NCI-H2196 (cell line): ENCODE results near the gene PLK1.
"Not testable (repeated sequence)": the region's sequence is repeated elsewhere in the genome, so short reads cannot be mapped to it uniquely, and the experiment has no call there.

Source experiments
- DNase-seq: peaks from one replicate; lab custom pipeline; 2025; ENCODE audit not compliant: unreplicated experiment; lab: John Stamatoyannopoulos, UW

PLK1 gene

DNA sequence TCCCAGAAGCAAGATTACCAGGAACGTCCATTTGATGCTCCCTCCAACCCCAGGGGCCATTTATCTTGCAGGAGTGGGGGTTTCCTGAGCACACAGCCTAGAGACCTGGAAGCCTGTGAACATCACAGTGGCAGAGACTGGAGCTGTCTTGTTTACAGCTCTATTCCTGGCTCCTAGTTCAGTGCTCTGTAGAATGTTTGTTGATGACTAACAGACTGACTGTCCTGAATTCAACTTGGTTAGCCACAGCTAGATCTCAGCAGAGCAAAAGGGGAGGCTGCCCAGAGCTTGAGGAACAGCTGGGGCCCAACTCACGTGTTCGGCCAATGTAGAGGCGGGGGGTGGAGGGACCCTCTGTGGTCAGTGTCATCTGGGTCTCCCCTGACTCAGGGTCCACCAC is 27.8 kb downstream of the PLK1 start:
- no peak for DNase-seq

GRCh38 chr16:23709536-23709935 is 30.8 kb downstream of the PLK1 start:
- no peak for DNase-seq

DNA sequence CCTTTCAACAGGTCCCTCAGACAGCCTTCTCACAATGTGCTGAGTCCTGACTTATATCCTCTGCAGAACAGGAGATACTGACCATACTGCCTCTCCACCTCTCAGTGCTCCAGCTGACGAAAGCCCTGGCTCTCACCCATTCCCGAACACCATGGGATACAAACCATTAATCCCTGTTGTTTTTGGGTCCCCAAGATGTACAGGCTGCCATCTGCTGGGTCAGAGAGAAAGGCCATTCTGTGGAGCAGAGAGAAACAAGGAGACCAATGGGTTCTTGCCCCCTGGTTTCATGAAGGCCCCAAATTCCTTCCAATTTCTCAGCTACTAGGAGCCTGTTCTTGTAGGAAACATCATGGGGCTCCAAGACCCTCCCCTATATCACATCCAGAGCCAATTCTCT is 31.3 kb downstream of the PLK1 start:
- DNase-seq = no peak

- no peak for DNase-seq
Observed at GRCh38 chr16:23710504-23710903, 31.8 kb downstream of the PLK1 start.

GRCh38 chr16:23711785-23712184 is 33.1 kb downstream of the PLK1 start:
- DNase-seq = no peak

DNA sequence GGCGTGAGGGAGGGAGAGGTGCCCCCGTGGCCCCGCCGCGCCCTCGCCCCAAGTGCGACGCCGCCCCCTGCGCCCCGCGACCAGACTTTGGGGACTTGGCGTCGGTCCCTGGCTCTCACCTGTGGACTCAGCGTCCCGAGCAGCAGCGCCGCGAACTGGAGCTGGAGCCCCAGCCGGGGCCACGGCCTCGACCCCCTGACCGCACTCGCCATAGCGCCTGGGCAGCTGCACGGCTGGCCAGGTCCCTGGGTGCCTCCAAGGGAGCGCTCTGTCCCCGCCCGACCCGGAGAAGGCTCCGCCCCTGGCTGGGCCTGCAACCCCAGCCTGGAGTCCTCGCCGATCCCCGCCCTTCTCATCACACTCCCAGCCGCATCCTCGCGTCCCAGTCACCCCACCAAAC is 34.3 kb downstream of the PLK1 start, which contains the start of gene ERN2:
TSS of gene ERN2 (minus strand) at position 247 of the 400 bp plus-strand sequence. CDS start at position 212, 35 bp downstream.
- no peak for DNase-seq

DNA sequence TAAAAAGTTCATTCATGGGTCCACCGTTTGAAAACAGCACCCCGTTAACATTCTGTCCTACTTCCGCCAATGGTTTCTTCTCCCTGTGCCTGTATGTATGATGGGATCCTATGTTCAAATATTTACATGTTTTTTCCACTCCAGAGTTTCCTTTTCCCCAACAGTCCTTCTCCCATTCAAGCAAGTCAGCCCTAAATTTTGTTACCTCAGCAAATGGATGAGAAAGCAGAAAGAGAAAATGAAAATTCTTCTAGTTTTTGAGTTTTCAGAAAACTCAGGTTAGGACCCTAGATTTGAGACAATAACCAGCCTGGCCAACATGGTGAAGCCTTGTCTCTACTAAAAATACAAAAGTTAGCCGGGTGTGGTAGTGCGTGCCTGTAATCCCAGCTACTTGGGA is 37.8 kb downstream of the PLK1 start:
- DNase-seq = no peak

DNA sequence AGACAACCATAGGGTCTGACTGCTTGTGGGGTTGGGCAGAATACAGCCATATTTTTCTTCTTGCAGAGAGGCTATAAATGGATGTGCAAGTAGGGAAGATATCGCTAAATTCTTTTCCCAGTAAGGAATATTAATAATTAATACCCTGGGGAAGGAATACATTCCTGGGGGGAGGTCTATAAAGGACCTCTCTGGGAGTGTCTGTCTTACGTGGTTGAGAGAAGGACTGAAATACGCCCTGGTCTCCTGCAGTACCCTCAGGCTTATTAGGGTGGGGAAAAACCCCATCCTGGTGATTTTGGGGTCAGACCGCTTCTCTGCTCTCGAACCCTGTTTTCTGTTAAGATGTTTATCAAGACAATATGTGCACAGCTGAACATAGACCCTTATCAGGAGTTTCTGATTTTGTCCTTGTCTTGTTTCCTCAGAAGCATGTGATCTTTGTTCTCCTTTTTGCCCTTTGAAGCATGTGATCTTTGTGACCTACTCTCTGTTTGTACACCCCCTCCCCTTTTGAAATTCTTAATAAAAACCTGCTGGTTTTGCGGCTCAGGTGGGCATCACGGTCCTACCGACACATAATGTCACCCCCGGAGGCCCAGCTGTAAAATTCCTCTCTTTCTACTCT is 44.0 kb downstream of the PLK1 start:
- DNase-seq = not testable (repeated sequence)

DNA sequence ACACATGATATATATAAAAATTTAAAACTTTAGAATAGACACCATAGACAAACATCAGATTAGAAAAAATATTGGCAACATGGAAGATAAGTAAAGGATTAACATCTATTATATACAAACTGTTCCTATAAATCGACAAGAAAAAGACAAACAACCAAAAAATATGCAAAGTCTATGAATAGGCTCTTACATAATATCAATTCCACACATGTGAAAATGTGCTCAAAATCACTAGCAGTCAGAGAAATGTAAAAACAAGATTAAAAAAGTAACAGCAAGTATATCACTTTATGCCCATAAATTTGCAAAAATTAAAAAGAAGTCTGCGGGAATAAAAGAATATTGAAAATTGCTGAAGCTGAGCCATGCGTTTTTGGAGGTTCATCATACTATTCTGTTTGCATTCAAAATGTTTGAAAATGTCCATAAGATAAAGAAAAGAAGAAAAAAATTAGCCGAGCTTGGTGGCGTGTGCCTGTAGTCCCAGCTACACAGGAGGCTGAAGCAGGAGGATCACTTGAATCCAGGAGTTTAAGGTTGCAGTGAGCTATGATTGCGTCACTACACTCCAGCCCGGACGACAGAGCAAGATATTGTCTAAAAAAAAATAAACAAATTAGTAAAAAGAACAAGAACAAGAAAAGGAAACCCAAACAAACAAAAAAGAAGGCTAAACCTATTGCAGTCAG is 45.6 kb downstream of the PLK1 start:
- no peak for DNase-seq

DNA sequence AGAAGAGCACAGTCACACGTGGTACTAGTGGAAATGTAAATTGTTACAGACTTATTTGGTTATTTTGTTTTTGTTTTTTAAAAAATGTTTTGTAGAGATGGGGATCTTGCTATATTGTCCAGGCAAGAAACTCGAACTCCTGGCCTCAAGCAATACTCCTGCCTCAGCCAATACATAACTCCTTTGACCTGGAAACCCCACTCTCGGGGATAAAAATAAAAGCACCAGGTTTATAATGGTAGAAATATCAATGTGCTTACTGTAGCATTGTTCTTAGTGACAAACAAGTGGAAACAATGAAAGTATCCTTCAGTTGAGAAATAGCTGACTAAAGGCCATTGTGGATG is 46.1 kb downstream of the PLK1 start:
- DNase-seq = no peak

- no peak for DNase-seq
Observed at GRCh38 chr16:23726710-23727109, 48.0 kb downstream of the PLK1 start.

DNA sequence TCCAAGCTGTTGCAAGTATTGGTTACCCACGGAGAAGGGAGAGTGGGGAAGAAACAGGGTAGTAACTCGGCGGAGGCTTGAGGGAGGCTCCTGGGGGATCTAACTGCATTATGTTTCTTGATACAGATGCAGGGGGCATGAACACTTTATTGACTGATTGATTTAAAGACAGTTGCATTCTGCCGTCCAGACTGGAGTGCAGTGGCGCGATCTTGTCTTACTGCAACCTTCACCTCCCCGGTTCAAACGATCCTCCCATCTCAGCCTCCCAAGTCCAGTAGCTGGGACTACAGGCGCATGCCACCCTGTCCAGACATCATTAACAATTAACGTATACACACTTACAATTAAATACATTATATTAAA is 49.4 kb downstream of the PLK1 start:
- DNase-seq = no peak

DNA sequence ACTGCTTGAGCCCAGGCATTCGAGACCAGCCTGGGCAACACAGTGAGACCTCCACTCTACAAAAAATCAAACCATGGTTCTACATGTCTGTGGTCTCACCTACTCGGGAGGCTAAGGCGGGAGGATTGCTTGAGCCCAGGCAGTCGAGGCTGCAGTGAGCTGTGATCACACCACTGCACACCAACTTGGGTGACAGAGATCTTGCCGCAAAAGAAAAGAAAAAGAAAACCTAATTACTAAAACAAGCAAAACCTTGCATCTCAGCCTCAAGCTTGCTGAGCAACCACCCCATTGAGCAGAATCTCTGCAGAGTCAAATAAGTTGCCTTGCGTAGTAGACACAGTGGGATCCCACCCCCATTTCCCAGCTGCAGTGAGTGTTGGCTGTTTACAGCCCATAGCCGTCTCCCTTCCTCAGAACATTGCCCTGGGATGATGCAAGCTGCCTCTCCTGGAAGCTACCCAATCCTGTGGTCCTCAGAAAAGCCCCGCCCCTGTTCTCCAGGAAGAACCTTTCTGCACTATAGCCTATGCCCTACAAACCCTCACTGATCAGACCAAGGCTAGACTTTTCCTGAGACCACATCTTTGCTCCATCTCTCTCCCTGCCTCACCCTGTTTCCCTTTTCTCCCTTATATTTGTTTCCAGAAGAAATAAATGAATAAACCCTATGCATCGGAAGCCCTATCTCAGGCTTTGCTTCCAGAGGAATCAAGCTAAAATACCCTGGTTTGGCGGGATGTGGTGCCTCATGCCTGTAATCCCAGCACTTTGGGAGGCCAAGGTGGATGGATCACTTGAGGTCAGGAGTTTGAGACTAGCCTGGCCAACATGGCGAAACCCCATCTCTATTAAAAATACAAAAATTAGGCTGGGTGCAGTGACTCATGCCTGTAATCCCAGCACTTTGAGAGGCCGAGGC is 51.1 kb downstream of the PLK1 start:
- peak; percentile 14 for DNase-seq

DNA sequence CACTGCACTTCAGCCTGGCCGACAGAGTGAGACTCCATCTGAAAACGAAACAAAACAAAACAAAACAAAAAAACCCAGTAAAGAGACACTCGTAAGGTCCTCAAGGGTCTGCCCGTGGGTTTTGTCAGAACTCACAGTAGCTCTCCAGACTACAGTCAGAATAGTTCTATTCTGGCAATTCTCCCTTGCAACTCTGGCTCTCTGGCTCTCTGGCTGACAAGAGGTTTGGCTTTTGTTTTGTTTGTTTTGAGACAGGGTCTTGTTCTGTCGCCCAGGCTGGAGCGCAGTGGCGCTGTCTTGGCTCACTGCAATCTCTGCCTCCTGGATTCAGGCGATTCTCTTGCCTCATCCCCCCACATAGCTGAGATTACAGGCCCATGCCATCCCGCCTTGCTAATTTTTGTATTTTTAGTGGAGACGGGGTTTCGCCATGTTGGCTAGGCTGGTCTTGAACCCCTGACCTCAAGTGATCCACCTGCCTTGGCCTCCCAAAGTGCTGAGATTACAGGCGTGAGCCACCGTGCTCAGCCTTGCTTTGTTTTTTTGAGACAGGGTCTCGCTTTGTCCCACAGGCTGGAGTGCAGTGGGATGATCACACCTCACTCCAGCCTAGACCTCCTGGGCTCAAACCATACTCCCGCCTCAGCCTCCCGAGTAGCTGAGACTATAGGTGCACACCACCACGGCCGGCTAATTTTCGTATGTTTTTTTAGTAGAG is 55.6 kb downstream of the PLK1 start:
- DNase-seq = no peak

DNA sequence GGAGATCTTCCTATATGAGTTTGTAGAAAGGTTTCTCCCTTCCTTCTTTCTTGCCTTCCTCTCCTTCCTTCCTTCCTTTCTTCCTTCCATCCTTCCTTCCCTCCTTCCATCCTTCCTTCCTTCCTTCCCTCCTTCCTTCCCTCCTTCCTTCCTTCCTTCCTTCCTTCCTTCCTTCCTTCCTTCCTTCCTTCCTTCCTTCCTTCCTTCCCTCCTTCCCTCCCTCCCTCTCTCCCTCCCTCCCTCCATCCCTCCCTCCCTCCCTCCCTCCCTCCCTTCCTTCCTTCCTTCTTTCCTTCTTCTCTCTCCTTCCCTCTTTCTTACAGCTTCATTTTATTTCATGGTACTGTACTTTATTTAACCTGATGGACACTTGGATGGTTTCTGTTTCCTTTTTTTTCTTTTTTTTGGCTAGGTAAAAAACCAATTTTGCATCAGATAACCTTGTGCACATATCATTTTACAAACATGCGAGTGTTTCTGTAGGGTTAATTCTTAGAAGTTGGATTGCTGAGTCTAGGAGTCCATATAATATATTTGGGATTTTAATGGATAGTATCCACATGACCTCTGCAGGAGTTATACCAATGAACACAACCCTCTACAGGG is 58.8 kb downstream of the PLK1 start:
- not testable (repeated sequence) for DNase-seq

GRCh38 chr16:23739516-23739915 is 60.8 kb downstream of the PLK1 start:
- DNase-seq = no peak
